ENCODE data around the gene PFDN1. TPM values are rescaled to one million over a fixed set of nuclear protein-coding genes. Genes with fewer than 3 reads are reported as not detected.

The PFDN1 gene
- total and polyA plus RNA-seq, 9 of the 15 experiments (the other 6 are each of a cell fraction or from before 2014, with no cell fraction given): 45.5 to 215 (median 78.0) TPM

DNA sequence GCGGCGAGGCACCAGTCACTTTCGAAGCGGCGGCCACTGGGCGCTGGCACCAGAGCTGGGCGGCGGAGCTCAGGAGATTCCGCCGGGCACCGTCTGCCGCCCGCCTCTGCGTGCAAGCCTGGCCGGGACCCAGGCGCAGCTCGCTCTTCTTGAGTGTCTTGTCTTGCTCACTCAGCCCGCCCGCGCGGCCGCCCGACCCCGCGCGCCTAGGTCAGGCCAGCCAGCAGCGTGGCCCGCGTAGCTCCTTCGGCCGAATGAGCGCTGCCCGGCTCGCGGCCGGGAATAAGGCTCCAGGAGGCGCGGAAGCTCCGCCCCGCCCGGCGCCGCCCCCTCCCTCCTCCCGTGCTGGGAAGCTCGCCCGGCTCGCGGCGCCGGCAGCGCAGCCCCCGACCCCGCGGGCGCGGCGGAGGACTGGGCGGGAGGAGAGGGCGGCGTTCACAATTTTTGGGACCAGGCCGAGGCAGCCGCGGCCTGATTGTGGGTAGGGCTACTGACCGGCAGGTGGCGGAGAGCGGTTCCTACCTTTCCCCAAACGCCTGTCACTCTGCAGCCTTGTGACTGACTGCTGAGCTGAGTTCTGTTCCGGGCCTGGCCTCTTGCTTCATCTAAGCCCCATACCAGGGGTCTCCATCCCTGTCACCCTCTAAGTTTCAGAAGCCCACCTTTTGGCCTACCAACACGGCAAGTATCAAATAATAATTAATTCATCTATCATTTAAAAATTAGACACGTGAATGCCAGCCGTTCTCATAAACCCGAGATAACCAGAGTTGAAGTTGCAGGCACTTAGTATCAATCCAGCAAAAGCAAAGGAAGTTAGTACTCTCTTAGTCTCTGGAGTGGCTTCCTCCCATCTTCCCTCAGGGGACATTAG, 43.7 kb upstream of the PFDN1 start, which contains the start of gene HBEGF (continued):
- TF ChIP-seq KDM4B (IDR thresholded peaks at IDR 0.05; ENCODE audit: borderline replicate concordance in 2 of 2, low read depth in 1 of 2): no peak
- TF ChIP-seq RHOXF2B (CRISPR knock-in tag; conservative IDR thresholded peaks at IDR 0.05): no peak
- TF ChIP-seq POLR3A (IDR thresholded peaks at IDR 0.05; ENCODE audit: borderline replicate concordance, extremely low read depth, insufficient read depth, insufficient read length): no peak
- TF ChIP-seq ZFP36 (IDR thresholded peaks at IDR 0.05; ENCODE audit: low read depth, low read length, partially characterized antibody): no peak
- TF ChIP-seq NFATC3 (IDR thresholded peaks at IDR 0.05): peak; percentile 57; the same call in 1 of the 2 replicates
- TF ChIP-seq CC2D1A (IDR thresholded peaks at IDR 0.05): no peak
- no peak for TF ChIP-seq ZNF717 (CRISPR knock-in tag; IDR thresholded peaks at IDR 0.05)
- TF ChIP-seq, protein P1, sequence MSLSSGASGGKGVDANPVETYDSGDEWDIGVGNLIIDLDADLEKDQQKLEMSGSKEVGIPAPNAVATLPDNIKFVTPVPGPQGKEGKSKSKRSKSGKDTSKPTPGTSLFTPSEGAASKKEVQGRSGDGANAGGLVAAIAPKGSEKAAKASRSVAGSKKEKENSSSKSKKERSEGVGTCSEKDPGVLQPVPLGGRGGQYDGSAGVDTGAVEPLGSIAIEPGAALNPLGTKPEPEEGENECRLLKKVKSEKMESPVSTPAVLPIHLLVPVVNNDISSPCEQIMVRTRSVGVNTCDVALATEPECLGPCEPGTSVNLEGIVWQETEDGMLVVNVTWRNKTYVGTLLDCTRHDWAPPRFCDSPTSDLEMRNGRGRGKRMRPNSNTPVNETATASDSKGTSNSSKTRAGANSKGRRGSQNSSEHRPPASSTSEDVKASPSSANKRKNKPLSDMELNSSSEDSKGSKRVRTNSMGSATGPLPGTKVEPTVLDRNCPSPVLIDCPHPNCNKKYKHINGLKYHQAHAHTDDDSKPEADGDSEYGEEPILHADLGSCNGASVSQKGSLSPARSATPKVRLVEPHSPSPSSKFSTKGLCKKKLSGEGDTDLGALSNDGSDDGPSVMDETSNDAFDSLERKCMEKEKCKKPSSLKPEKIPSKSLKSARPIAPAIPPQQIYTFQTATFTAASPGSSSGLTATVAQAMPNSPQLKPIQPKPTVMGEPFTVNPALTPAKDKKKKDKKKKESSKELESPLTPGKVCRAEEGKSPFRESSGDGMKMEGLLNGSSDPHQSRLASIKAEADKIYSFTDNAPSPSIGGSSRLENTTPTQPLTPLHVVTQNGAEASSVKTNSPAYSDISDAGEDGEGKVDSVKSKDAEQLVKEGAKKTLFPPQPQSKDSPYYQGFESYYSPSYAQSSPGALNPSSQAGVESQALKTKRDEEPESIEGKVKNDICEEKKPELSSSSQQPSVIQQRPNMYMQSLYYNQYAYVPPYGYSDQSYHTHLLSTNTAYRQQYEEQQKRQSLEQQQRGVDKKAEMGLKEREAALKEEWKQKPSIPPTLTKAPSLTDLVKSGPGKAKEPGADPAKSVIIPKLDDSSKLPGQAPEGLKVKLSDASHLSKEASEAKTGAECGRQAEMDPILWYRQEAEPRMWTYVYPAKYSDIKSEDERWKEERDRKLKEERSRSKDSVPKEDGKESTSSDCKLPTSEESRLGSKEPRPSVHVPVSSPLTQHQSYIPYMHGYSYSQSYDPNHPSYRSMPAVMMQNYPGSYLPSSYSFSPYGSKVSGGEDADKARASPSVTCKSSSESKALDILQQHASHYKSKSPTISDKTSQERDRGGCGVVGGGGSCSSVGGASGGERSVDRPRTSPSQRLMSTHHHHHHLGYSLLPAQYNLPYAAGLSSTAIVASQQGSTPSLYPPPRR (CRISPR knock-in tag; IDR thresholded peaks at IDR 0.05; ENCODE audit: borderline replicate concordance): no peak
- no peak for TF ChIP-seq BCOR (IDR thresholded peaks at IDR 0.05)
- TF ChIP-seq WHSC1 (IDR thresholded peaks at IDR 0.05; ENCODE audit: low read length): no peak
- no peak for TF ChIP-seq ZBED1 (IDR thresholded peaks at IDR 0.05)
- no peak for TF ChIP-seq ZBTB8A (IDR thresholded peaks at IDR 0.05; ENCODE audit: partially characterized antibody)
- TF ChIP-seq RBM39 (optimal IDR thresholded peaks at IDR 0.05; ENCODE audit: low read depth, low read length): no peak
- TF ChIP-seq ZSCAN29 (IDR thresholded peaks at IDR 0.05): no peak
- TF ChIP-seq, protein P2, sequence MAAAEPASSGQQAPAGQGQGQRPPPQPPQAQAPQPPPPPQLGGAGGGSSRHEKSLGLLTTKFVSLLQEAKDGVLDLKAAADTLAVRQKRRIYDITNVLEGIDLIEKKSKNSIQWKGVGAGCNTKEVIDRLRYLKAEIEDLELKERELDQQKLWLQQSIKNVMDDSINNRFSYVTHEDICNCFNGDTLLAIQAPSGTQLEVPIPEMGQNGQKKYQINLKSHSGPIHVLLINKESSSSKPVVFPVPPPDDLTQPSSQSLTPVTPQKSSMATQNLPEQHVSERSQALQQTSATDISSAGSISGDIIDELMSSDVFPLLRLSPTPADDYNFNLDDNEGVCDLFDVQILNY (CRISPR knock-in tag; IDR thresholded peaks at IDR 0.05): no peak
- no peak for TF ChIP-seq NCOA2 (IDR thresholded peaks at IDR 0.05; ENCODE audit: partially characterized antibody in 2 of 2)
- TF ChIP-seq, protein P3, sequence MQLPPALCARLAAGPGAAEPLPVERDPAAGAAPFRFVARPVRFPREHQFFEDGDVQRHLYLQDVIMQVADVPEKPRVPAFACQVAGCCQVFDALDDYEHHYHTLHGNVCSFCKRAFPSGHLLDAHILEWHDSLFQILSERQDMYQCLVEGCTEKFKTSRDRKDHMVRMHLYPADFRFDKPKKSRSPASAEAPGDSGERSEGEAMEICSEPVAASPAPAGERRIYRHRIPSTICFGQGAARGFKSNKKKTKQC (CRISPR knock-in tag; IDR thresholded peaks at IDR 0.05): no peak
- no peak for TF ChIP-seq OTX1 (CRISPR knock-in tag; IDR thresholded peaks at IDR 0.05)
- TF ChIP-seq, protein P4, sequence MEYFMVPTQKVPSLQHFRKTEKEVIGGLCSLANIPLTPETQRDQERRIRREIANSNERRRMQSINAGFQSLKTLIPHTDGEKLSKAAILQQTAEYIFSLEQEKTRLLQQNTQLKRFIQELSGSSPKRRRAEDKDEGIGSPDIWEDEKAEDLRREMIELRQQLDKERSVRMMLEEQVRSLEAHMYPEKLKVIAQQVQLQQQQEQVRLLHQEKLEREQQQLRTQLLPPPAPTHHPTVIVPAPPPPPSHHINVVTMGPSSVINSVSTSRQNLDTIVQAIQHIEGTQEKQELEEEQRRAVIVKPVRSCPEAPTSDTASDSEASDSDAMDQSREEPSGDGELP (CRISPR knock-in tag; IDR thresholded peaks at IDR 0.05; ENCODE audit: borderline replicate concordance): no peak
- TF ChIP-seq, protein P5, sequence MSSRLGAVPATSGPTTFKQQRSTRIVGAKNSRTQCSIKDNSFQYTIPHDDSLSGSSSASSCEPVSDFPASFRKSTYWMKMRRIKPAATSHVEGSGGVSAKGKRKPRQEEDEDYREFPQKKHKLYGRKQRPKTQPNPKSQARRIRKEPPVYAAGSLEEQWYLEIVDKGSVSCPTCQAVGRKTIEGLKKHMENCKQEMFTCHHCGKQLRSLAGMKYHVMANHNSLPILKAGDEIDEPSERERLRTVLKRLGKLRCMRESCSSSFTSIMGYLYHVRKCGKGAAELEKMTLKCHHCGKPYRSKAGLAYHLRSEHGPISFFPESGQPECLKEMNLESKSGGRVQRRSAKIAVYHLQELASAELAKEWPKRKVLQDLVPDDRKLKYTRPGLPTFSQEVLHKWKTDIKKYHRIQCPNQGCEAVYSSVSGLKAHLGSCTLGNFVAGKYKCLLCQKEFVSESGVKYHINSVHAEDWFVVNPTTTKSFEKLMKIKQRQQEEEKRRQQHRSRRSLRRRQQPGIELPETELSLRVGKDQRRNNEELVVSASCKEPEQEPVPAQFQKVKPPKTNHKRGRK (tag; IDR thresholded peaks at IDR 0.05): no peak

Data from K562 (cell line).